Panc1 (cell line): ENCODE measurements around the gene EID2.

Source experiments
- CTCF ChIP-seq: fragments of 450-650 bp; IDR thresholded peaks from 2 replicates; pipeline ENCODE4 v1.5.1; 2017; ENCODE audit warnings: mild to moderate bottlenecking
- POLR2AphosphoS5 ChIP-seq: IDR thresholded peaks from 2 replicates; pipeline ENCODE4 v1.6.1; 2012; ENCODE audit warnings: mild to moderate bottlenecking, low read depth, low read length, moderate library complexity

GRCh38 chr19:39498798-39499642, 40.9 kb downstream of the EID2 start, which contains the start of gene DLL3:
- TF ChIP-seq POLR2AphosphoS5, result no peak
- no peak for TF ChIP-seq CTCF
